Lower lobe of right lung (tissue), 2 donors: Measurements from ENCODE around the gene HNF1B. TPM values are rescaled to one million over a fixed set of nuclear protein-coding genes. Genes with fewer than 3 reads are reported as not detected.

Experiments used
- ATAC-seq, 2 donors: fragments of 200-7000 bp; cut with Tn5 transposase; one replicate each; pipeline ENCODE4 v1.9.1; 2020 to 2022; ENCODE audit warnings: mild to moderate bottlenecking in 2 of 2, moderate library complexity in 2 of 2
- DNase-seq: peaks from one replicate; pipeline ENCODE4 v3.0.0-alpha.2; 2020
- H3K27ac ChIP-seq: fragments of 200-600 bp; one replicate; pipeline ENCODE4 v1.8.0; 2022
- H3K27me3 ChIP-seq: fragments of 200-600 bp; one replicate; pipeline ENCODE4 v1.8.0; 2022; ENCODE audit warnings: low read depth
- H3K36me3 ChIP-seq: fragments of 200-600 bp; one replicate; pipeline ENCODE4 v1.8.0; 2022; ENCODE audit warnings: mild to moderate bottlenecking
- H3K4me1 ChIP-seq: fragments of 200-600 bp; one replicate; pipeline ENCODE4 v1.8.0; 2022
- H3K4me3 ChIP-seq: fragments of 200-600 bp; one replicate; pipeline ENCODE4 v1.8.0; 2022; ENCODE audit warnings: mild to moderate bottlenecking
- H3K9me3 ChIP-seq: fragments of 200-600 bp; one replicate; pipeline ENCODE4 v1.8.0; 2022
- intact Hi-C: fragments of 100-400 bp; cut with DNase I; formaldehyde crosslinking; loops from one replicate; pipeline ENCODE4 v1.11.0; 2022
- total RNA-seq: library from RNA; stranded (reverse); fragmentation: NEBNext Ultra II Directional; extraction: Animal tissue kit (Norgen Biotek cat#: 25700); gene quantifications from one replicate; pipeline ENCODE4 v1.2.1, GENCODE V29; 2021
- TF ChIP-seq, protein P1 (sequence below): fragments of 200-600 bp; IDR thresholded peaks from one replicate; pipeline ENCODE4 v1.8.0; 2022; ENCODE audit warnings: antibody characterized with exemption, mild to moderate bottlenecking
- donor health status: DM: no; HTN: yes; CAD: no; lungs with severe emphysema.

HNF1B gene
- total RNA-seq, 1 donor from 2014 or later: 15.2 TPM

DNA sequence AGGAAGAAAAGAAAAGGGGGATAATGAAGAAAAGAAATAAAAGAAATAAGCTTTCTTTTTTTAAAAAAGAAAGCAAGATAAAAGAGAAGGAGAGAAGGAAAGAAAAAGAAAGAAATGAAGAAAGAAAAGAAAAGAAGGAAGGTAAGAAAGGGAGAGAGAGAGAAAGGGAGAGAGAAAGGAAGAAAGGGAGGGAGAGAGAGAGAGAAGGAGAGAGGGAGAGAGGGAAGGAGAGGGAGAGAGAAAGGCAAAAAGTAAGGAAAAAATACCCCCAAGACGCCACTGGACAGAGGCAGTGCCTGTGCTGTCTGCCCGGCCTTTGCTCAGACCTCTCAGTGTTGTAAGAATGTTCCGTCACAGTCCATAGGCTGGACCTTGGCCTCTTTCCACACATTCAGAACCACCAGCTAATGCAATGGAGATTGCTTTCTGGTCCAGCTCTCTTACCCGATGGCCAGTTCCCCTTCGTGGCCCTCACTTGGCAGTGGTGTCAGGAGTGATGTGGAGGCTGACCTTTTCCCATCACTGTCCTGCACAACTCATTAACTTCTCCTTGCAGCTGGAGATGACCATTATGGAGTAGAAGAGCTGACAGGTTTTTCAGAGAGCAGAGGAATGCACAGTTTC lies 14.3 kb upstream of the HNF1B start:
- DNase-seq: no peak
- no peaks in the 10 kb centered on the region for H3K4me1 ChIP-seq
- intact Hi-C loops: no loop called here
- peak; percentile 46 to 69 for ATAC-seq
- peaks cover 26% of the 10 kb centered on the region for H3K27me3 ChIP-seq
- no peak overlapping the region for H3K27ac ChIP-seq
- TF ChIP-seq, protein P1, sequence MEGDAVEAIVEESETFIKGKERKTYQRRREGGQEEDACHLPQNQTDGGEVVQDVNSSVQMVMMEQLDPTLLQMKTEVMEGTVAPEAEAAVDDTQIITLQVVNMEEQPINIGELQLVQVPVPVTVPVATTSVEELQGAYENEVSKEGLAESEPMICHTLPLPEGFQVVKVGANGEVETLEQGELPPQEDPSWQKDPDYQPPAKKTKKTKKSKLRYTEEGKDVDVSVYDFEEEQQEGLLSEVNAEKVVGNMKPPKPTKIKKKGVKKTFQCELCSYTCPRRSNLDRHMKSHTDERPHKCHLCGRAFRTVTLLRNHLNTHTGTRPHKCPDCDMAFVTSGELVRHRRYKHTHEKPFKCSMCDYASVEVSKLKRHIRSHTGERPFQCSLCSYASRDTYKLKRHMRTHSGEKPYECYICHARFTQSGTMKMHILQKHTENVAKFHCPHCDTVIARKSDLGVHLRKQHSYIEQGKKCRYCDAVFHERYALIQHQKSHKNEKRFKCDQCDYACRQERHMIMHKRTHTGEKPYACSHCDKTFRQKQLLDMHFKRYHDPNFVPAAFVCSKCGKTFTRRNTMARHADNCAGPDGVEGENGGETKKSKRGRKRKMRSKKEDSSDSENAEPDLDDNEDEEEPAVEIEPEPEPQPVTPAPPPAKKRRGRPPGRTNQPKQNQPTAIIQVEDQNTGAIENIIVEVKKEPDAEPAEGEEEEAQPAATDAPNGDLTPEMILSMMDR: no peak
- H3K4me3 ChIP-seq: no peak overlapping the region
- no peaks in the 10 kb centered on the region for H3K9me3 ChIP-seq
- H3K36me3 ChIP-seq: no peaks in the 10 kb centered on the region

DNA sequence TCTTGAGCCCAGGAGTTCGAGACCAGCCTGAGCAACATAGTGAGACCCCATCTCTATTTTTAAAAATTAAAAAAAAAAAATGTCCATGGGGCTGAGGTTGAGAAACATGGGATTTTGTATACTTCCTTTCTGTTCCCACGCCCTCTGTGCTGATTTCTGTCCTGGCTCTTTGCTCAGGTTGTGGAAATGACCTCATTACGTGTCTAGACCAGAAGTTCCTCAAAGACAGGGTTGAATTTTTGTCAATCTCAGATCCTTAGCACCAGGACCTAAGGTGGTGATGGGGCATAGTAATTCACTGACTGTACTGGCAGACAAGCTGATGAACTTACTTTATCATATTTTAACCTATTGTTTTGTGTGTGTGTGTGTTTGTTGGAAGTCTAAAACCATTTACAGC lies 11.2 kb upstream of the HNF1B start:
- ATAC-seq (peak in 1 of 2 donors; percentile 41), DNase-seq (no peak)
- no peak overlapping the region for H3K4me3 ChIP-seq
- no peaks in the 10 kb centered on the region for H3K9me3 ChIP-seq
- H3K4me1 ChIP-seq: no peaks in the 10 kb centered on the region
- no peak overlapping the region for H3K27ac ChIP-seq
- peaks cover 26% of the 10 kb centered on the region for H3K27me3 ChIP-seq
- TF ChIP-seq, protein P1: no peak
- intact Hi-C loops: no loop called here
- H3K36me3 ChIP-seq: no peaks in the 10 kb centered on the region

GRCh38 chr17:37755455-37755854 lies 10.6 kb upstream of the HNF1B start:
- DNase-seq: no peak
- TF ChIP-seq, protein P1: no peak
- peaks cover 30% of the 10 kb centered on the region for H3K27me3 ChIP-seq
- no peak for ATAC-seq
- H3K4me3 ChIP-seq: no peak overlapping the region
- no peaks in the 10 kb centered on the region for H3K4me1 ChIP-seq
- intact Hi-C loops: no loop called here
- no peaks in the 10 kb centered on the region for H3K36me3 ChIP-seq
- no peak overlapping the region for H3K27ac ChIP-seq
- H3K9me3 ChIP-seq: no peaks in the 10 kb centered on the region

- TF ChIP-seq, protein P1: no peak
- intact Hi-C loops: no loop called here
- H3K27me3 ChIP-seq: peaks cover 32% of the 10 kb centered on the region
- H3K4me3 ChIP-seq: no peak overlapping the region
- no peaks in the 10 kb centered on the region for H3K4me1 ChIP-seq
- no peak for ATAC-seq
- H3K27ac ChIP-seq: no peak overlapping the region
- DNase-seq: no peak
- no peaks in the 10 kb centered on the region for H3K9me3 ChIP-seq
- no peaks in the 10 kb centered on the region for H3K36me3 ChIP-seq
Observed at GRCh38 chr17:37754363-37754762, 9.5 kb upstream of the HNF1B start.

- no peaks in the 10 kb centered on the region for H3K36me3 ChIP-seq
- TF ChIP-seq, protein P1: no peak
- ATAC-seq (no peak), DNase-seq (no peak)
- no peaks in the 10 kb centered on the region for H3K4me1 ChIP-seq
- intact Hi-C loops: no loop called here
- H3K4me3 ChIP-seq: no peak overlapping the region
- no peak overlapping the region for H3K27ac ChIP-seq
- no peaks in the 10 kb centered on the region for H3K9me3 ChIP-seq
- peaks cover 29% of the 10 kb centered on the region for H3K27me3 ChIP-seq
Observed at GRCh38 chr17:37752482-37752881, 7.6 kb upstream of the HNF1B start.
